ENCODE results near the gene ABCG4.

DNA sequence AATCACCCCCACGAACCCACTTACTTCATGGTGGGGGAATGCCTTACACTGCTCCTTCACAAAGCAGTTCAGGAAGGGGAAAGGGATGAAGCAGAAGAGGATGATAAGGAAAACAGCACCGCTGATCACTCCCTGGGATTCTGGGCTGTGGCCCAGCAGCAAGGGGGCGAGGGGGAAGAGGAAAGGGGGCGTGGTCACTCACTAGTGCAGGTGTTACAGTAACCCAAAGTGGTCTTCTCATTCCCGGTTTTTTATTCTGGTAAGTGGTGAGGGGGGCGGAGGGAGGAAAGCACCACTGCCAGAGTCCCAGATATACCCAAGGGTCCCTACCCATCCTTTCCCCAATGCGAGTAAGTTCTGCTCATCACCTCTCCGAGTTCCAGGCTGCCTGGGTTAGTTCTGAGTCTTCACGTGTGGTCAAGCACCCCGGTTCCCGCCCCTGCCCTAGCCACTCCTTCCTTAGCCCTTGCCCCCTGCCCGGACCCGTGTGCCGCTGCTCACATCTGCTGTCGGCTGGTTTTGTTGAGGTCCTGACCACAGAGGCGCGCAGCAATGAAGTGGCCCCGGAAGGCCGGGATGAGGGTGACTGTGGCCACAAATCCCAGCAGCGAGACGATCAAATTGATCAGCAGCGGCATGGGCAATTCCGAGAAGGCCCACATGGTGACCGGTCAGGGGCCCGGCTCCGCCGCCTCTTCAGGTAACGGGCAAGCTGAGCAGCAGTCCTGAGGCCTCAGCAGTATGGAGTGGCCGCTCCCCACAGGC, 47.7 kb upstream of the ABCG4 start:
- TF ChIP-seq, protein P1, sequence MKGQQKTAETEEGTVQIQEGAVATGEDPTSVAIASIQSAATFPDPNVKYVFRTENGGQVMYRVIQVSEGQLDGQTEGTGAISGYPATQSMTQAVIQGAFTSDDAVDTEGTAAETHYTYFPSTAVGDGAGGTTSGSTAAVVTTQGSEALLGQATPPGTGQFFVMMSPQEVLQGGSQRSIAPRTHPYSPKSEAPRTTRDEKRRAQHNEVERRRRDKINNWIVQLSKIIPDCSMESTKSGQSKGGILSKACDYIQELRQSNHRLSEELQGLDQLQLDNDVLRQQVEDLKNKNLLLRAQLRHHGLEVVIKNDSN (IDR thresholded peaks at IDR 0.05) = no peak
- TF ChIP-seq YY1 (IDR thresholded peaks at IDR 0.05; ENCODE audit: low read depth) (no peak), TEAD4 (IDR thresholded peaks at IDR 0.05) (no peak), RAD21 (IDR thresholded peaks at IDR 0.05; ENCODE audit: low read depth) (no peak), EP300 (IDR thresholded peaks at IDR 0.05; ENCODE audit: borderline replicate concordance) (no peak)
